Peyer's patch (tissue), 4 donors: Measurements from ENCODE around the gene ZNF593.

ENCODE experiments used
- CTCF ChIP-seq, 6 experiments: fragments of 450-650 bp in 4 of 6; fragments of 200-600 bp in 2 of 6; sonication (generic) in 1 of 6; IDR thresholded peaks; one replicate each; pipeline ENCODE4 v1.5.1; 2017 to 2019; ENCODE audit warnings: antibody characterized with exemption in 6 of 6, mild to moderate bottlenecking in 3 of 6, moderate library complexity in 1 of 6
- POLR2A ChIP-seq, 2 donors: fragments of 450-650 bp; IDR thresholded peaks; one replicate each; pipeline ENCODE4 v1.5.1; 2017; ENCODE audit warnings: antibody characterized with exemption in 2 of 2, mild to moderate bottlenecking in 2 of 2, moderate library complexity in 2 of 2

- no peak for TF ChIP-seq CTCF (IDR thresholded peaks at IDR 0.05)
- TF ChIP-seq POLR2A (IDR thresholded peaks at IDR 0.05), result no peak
Observed at GRCh38 chr1:26156285-26157038, 13.2 kb upstream of the ZNF593 start.
